DND-41 (cell line): ENCODE results near the gene PTPRK.

Experiments
- ATAC-seq: fragments of 200-7000 bp; cut with Tn5 transposase; 3 replicates; pipeline ENCODE4 v1.9.1; 2021; ENCODE audit warnings: low read depth; ENCODE audit not compliant: insufficient read depth
- DNase-seq: peaks from one replicate; pipeline ENCODE4 v3.0.0-alpha.2; 2020
- H2AFZ ChIP-seq: 2 replicates; pipeline ENCODE4 v1.6.0; 2012; ENCODE audit warnings: low read depth, low read length
- H3K27ac ChIP-seq: 2 replicates; pipeline ENCODE4 v1.5.1; 2012; ENCODE audit warnings: low read length, inconsistent platforms
- H3K27me3 ChIP-seq: fragments of 200-600 bp; sonication (generic); 2 replicates; pipeline ENCODE4 v1.6.0; 2012; ENCODE audit warnings: low read length, mild to moderate bottlenecking, inconsistent platforms; ENCODE audit not compliant: insufficient read depth, poor library complexity
- H3K36me3 ChIP-seq: 2 replicates; pipeline ENCODE4 v1.5.1; 2012; ENCODE audit warnings: low read length, inconsistent platforms; ENCODE audit not compliant: insufficient read depth
- H3K4me1 ChIP-seq: 2 replicates; pipeline ENCODE4 v1.5.1; 2012; ENCODE audit warnings: mild to moderate bottlenecking, low read length; ENCODE audit not compliant: insufficient read depth
- H3K4me2 ChIP-seq: 2 replicates; pipeline ENCODE4 v1.6.0; 2012; ENCODE audit warnings: mild to moderate bottlenecking, moderate library complexity, low read length, inconsistent platforms; ENCODE audit not compliant: insufficient read depth
- H3K4me3 ChIP-seq, 2 experiments: fragments of 200-600 bp in 1 of 2; shearing (Covaris generic) in 1 of 2; 2 replicates each; pipeline ENCODE4 v1.5.1; 2012 to 2016; ENCODE audit warnings: inconsistent platforms in 2 of 2, low read length in 2 of 2, mild to moderate bottlenecking in 2 of 2, low read depth in 1 of 2, moderate library complexity in 1 of 2
- H3K79me2 ChIP-seq: 2 replicates; pipeline ENCODE4 v1.6.0; 2012; ENCODE audit warnings: low read length, inconsistent platforms; ENCODE audit not compliant: insufficient read depth
- H3K9ac ChIP-seq: 2 replicates; pipeline ENCODE4 v1.6.0; 2012; ENCODE audit warnings: low read depth, mild to moderate bottlenecking, inconsistent platforms, low read length, moderate library complexity
- H3K9me3 ChIP-seq: 2 replicates; pipeline ENCODE4 v1.5.1; 2012; ENCODE audit warnings: low read length, moderate library complexity, mild to moderate bottlenecking, inconsistent platforms; ENCODE audit not compliant: insufficient read depth, severe bottlenecking
- H4K20me1 ChIP-seq: 2 replicates; pipeline ENCODE4 v1.6.0; 2012; ENCODE audit warnings: low read length; ENCODE audit not compliant: insufficient read depth
- EZH2 ChIP-seq: IDR thresholded peaks from 3 replicates; pipeline ENCODE4 v1.6.1; 2012; ENCODE audit warnings: borderline replicate concordance, low read depth, mild to moderate bottlenecking, moderate library complexity, low read length, inconsistent platforms; ENCODE audit not compliant: severe bottlenecking
- TF ChIP-seq, protein P1 (sequence below): IDR thresholded peaks from 2 replicates; pipeline ENCODE4 v1.5.1; 2012; ENCODE audit warnings: borderline replicate concordance, low read length, moderate library complexity, mild to moderate bottlenecking; ENCODE audit not compliant: poor library complexity, severe bottlenecking; ENCODE audit errors: extremely low read depth

PTPRK gene

DNA sequence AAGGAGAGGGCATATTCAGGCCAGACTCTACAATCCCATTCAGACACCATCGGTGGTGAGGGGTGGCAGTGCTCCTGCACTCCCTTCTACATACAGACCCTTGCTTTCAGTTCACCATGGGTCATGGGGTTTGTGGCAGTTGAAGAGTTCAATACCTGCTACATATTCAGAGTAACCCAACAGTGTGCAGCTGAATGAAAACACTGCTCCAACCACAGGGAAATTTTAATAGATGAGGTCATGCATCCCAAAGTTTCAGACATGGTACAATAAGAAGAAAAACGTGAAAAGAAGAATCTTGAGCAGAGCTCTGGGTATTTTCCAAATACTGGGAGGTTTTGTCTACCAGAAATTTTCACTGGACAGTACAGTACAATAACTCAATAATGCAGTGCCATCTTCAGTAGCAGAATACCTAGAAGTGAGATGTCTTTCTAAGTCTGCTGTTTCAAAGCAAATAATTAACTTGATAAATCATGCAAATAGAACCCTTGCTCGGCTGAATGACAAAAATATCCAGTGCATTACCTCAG is 162.1 kb downstream of the PTPRK start:
- H3K27me3 ChIP-seq = no peaks in the 10 kb centered on the region
- H2AFZ ChIP-seq = no peak overlapping the region
- no peaks in the 10 kb centered on the region for H3K9me3 ChIP-seq
- TF ChIP-seq, protein P1, sequence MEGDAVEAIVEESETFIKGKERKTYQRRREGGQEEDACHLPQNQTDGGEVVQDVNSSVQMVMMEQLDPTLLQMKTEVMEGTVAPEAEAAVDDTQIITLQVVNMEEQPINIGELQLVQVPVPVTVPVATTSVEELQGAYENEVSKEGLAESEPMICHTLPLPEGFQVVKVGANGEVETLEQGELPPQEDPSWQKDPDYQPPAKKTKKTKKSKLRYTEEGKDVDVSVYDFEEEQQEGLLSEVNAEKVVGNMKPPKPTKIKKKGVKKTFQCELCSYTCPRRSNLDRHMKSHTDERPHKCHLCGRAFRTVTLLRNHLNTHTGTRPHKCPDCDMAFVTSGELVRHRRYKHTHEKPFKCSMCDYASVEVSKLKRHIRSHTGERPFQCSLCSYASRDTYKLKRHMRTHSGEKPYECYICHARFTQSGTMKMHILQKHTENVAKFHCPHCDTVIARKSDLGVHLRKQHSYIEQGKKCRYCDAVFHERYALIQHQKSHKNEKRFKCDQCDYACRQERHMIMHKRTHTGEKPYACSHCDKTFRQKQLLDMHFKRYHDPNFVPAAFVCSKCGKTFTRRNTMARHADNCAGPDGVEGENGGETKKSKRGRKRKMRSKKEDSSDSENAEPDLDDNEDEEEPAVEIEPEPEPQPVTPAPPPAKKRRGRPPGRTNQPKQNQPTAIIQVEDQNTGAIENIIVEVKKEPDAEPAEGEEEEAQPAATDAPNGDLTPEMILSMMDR = no peak
- TF ChIP-seq EZH2 = no peak
- H4K20me1 ChIP-seq = no peaks in the 10 kb centered on the region
- H3K4me2 ChIP-seq = no peak overlapping the region
- H3K27ac ChIP-seq = no peak overlapping the region
- no peaks in the 10 kb centered on the region for H3K79me2 ChIP-seq
- ATAC-seq (no peak), DNase-seq (no peak)
- H3K4me3 ChIP-seq = no peak overlapping the region
- H3K9ac ChIP-seq = no peak overlapping the region
- no peaks in the 10 kb centered on the region for H3K36me3 ChIP-seq
- no peaks in the 10 kb centered on the region for H3K4me1 ChIP-seq

DNA sequence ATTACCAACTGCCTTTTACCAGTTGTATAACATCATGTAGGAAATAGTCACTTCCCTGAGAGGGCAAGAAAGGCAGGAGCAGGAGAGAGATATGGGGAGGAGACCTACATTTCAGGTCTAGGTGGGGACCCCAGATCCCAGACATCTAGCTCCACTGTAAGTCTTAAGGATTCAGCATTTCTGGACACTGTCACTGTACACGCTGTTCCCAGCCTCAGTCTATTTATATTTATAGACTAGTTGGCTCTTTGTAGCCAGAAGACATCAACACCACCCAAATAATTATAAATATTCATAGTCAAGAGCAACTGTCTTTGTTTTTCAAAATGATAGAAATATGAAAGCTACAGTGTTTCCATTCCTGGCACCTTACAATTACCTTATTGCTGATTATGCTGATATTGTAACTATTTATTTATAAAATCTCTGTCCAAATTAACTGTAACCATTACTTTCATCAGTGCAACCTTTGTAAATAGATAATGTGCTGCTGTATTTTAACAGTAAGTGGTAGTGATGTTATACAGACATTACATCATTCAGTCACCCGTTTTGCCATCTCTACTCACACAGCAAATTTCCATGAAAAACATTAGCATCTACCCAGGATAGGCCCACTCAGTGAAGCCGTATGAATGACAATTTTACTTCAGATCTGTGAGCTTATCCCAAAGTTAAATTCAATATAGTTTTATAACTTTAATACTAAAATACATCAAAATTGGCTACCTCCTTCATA is 162.8 kb downstream of the PTPRK start:
- H3K27me3 ChIP-seq = no peaks in the 10 kb centered on the region
- H4K20me1 ChIP-seq = no peaks in the 10 kb centered on the region
- no peaks in the 10 kb centered on the region for H3K79me2 ChIP-seq
- TF ChIP-seq, protein P1 = no peak
- no peaks in the 10 kb centered on the region for H3K4me1 ChIP-seq
- no peak for DNase-seq
- H2AFZ ChIP-seq = no peak overlapping the region
- no peaks in the 10 kb centered on the region for H3K36me3 ChIP-seq
- no peaks in the 10 kb centered on the region for H3K9me3 ChIP-seq
- H3K9ac ChIP-seq = no peak overlapping the region
- H3K4me2 ChIP-seq = no peak overlapping the region
- no peak overlapping the region for H3K4me3 ChIP-seq
- ATAC-seq = no peak
- H3K27ac ChIP-seq = no peak overlapping the region

DNA sequence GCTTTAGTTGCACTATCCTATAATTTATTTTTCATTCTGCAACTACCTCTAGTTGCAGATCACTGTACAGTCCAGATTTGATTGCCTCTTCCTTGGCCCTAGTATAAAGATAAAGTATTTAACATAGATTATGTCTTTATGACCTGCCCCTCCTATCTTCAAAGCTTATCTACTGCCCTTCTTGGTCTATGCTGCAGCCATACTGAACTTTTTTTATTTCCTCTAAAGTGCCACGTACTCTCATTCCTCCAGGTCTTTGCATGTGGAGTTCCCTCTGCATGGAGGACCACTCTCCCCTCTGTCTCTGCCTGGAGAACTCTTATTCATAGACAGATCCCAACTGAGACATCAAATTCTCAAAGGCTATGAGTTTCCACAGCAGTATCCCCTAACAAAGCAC is 168.0 kb downstream of the PTPRK start:
- H3K36me3 ChIP-seq = no peaks in the 10 kb centered on the region
- TF ChIP-seq EZH2 = no peak
- TF ChIP-seq, protein P1 = no peak
- H3K9me3 ChIP-seq = no peaks in the 10 kb centered on the region
- H2AFZ ChIP-seq = no peak overlapping the region
- DNase-seq (no peak), ATAC-seq (no peak)
- no peaks in the 10 kb centered on the region for H3K79me2 ChIP-seq
- no peaks in the 10 kb centered on the region for H4K20me1 ChIP-seq
- no peak overlapping the region for H3K9ac ChIP-seq
- no peak overlapping the region for H3K27ac ChIP-seq
- peaks cover 3% of the 10 kb centered on the region for H3K27me3 ChIP-seq
- no peak overlapping the region for H3K4me3 ChIP-seq
- H3K4me2 ChIP-seq = no peak overlapping the region
- H3K4me1 ChIP-seq = no peaks in the 10 kb centered on the region

DNA sequence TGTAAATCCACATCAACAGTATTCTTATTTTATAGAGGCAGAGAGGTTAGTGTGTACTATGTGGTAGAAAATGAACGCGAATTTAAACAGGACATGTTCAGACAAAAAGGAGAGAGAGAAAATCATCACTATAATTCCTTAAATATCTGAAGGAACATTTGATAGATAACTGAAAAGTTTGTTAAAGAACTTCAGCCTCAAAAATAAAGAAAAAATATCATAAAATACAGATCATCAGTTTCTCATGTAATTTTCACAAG is 169.2 kb downstream of the PTPRK start:
- no peak overlapping the region for H3K9ac ChIP-seq
- no peak overlapping the region for H3K4me2 ChIP-seq
- no peaks in the 10 kb centered on the region for H3K36me3 ChIP-seq
- no peaks in the 10 kb centered on the region for H3K9me3 ChIP-seq
- H3K79me2 ChIP-seq = no peaks in the 10 kb centered on the region
- peaks cover 3% of the 10 kb centered on the region for H3K27me3 ChIP-seq
- H4K20me1 ChIP-seq = no peaks in the 10 kb centered on the region
- TF ChIP-seq, protein P1 = no peak
- TF ChIP-seq EZH2 = no peak
- ATAC-seq (no peak), DNase-seq (no peak)
- no peak overlapping the region for H3K27ac ChIP-seq
- no peak overlapping the region for H2AFZ ChIP-seq
- H3K4me1 ChIP-seq = no peaks in the 10 kb centered on the region
- H3K4me3 ChIP-seq = no peak overlapping the region
